HG03521 (cell line): ENCODE data around the gene ALDOC.

Experiments used
- ATAC-seq: cut with Tn5 transposase; IDR thresholded peaks from one replicate; pipeline ENCODE4 v1.9.1; 2021; ENCODE audit warnings: mild to moderate bottlenecking, moderate library complexity; ENCODE audit not compliant: unreplicated experiment

ALDOC gene

DNA sequence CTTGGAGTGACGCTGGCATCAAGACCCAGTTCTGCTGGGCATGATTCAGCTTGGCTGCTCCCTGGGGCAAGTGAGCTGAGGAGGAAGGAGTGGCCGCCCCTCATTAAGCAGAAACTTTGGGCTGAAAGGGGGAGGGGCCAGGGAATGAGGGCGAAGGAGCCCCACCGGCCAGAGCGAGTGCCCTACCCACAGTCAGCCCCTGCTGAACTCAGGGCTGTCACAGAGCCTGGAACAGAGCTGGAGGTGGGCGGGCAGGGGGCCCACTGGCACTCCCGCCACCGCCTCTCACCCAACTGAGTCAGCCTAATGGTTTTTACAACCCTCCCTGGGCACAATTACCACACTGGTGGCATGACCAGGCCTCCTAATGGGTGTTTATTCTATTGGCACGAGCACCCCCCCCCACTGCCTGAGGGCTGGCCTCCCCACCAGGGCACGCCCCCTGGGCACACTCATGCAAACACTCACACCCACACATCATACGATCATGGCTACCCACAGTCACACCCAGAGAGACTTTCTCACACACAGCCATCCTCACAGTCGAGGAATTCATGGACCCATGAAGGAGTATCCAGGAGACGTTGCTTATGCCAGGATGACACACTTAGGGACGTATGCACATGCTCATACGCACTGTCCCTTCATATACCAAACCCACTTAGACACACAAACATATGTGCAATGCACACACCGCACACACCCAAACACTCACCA, 43.4 kb downstream of the ALDOC start:
- ATAC-seq, result no peak

DNA sequence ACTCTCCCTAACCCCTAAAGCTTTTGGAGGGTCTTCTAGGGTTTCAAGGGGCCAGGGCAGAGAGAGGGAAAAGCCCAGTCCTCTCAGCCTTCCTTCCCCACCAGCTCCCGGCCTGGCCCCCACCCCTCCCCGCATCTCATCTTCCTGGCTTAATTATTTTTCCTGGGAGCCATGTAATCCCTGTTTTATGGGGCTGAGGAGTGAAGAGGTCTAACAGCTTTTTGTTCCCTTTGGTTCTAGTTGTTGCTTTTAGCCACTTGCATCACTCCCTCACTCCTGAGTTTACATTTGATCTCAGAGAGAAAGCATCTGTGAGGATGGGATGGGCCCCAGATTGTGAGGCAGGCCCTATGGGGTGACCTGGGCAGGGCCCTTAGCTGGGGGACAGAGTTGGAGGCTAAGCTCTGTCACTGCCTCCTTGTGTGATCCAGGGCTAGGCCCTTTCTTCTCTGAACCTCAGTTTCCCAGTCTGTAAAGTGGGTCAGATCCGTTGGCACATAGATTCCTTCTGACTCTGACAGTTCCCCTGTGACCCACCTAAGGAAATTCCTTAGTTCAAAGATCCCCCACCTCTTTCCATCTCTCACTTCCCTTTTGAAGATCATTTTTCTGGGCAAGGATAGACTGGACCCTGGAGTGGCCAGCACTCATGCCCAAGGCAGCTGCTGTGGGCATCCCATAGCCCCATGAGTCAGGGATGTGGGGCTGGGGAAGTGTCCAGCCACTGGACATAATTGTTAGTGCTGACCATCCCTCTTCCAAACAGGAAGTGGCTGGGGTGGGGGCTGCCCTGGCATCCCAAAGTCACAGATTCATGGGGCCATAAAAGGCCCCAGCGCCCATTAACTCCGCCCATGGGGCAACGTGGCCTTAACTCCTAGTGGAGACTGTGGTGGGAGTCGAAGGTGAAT, 44.4 kb downstream of the ALDOC start:
- ATAC-seq, result no peak

GRCh38 chr17:28530926-28531325, 45.8 kb downstream of the ALDOC start:
- no peak for ATAC-seq

DNA sequence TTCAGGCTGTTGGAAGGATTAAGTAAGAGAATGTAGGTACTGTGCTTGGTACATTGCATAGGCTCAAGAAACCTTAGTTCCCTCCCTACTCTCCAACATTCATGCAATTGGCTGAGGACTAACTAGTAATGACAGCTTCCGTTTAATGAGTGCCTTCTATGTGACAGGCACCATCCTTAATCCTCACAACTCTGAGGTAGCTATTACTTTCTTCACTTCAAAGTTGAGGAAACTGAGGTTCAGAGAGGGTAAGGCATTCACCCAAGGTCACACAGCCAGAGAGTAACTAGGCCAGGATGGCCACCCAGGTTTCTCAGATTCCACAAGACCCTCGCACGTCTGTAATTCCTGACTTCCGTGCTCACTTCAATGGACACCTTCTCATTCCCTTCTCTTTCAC, 46.4 kb downstream of the ALDOC start:
- ATAC-seq, result no peak

DNA sequence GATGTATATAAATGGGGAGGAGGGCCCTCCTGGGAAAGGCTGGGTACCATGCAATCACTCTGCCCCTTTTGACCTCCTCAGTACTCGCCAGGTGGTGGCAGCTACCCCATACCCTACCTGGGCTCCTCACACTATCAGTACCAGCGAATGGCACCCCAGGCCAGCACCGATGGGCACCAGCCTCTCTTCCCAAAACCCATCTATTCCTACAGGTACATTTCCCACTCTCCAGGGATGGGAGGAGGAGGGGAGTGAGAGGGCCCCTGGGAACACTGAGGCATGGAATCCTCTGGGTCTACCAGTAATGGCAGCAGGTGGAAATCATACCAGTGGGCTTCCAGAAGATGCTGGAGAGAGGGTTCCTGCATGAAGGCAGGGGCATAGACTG, 47.7 kb downstream of the ALDOC start:
- ATAC-seq, result no peak

- ATAC-seq, result no peak
Observed at GRCh38 chr17:28528327-28529012, 48.2 kb downstream of the ALDOC start.

- ATAC-seq, result no peak
Observed at GRCh38 chr17:28527859-28528258, 48.8 kb downstream of the ALDOC start.

- ATAC-seq, result no peak
Observed at GRCh38 chr17:28527181-28527681, 49.5 kb downstream of the ALDOC start.

- ATAC-seq, result no peak
Observed at GRCh38 chr17:28526381-28526780, 50.3 kb downstream of the ALDOC start.

DNA sequence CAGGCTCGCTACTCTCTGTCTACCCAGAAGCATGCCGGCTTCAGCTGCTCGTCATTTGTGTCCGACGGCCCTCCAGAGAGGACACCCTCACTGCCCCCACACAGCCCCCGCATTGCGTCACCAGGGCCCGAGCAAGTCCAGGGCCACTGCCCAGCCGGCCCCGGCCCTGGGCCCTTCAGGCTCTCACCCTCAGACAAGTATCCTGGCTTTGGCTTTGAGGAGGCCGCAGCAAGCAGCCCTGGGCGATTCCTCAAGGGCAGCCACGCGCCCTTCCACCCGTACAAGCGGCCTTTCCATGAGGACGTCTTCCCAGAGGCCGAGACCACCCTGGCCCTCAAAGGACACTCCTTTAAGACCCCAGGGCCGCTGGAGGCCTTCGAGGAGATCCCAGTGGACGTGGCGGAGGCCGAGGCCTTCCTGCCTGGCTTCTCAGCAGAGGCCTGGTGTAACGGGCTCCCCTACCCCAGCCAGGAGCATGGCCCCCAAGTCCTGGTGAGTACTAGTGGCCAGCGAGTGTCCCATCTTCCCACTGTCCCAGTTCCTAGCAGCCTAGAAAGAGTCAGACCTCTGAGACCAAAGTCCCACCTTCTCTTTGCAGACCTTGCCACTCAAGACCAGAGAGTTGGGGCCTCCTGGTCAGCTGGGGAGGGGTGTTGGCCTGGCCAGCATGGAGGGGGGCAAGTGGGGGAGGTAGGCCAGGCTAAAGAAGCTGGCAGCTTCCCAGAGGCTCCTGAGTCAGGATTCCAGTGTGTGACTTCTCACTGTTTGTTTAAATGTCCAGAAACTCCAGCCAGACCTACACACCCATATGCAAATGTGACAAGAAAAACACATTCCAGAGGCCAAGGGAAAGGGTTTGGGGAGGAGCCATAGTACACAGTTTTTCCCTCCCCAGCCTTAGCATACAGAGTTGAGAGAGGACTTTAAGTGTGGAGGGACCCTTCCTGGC, 51.9 kb downstream of the ALDOC start:
- ATAC-seq, result no peak

DNA sequence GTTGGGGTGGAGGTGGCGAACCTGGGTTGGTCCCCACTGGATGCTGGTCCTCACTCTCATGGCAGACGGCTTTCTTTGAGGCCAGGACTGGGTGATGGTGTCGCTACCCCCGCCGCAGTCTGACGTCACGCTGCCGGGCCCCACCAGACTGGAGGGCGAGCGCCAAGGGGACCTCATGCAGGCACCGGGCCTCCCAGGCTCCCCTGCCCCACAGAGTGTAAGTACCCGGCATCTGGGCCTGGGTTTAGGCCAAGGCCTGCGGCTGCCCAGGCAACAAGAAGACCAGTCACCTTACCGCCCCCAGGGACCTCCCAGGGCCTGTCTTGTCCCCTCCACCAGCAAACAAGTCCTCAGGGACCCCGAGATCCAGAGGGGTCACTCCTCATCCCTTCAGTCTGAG, 52.8 kb downstream of the ALDOC start:
- ATAC-seq, result no peak

DNA sequence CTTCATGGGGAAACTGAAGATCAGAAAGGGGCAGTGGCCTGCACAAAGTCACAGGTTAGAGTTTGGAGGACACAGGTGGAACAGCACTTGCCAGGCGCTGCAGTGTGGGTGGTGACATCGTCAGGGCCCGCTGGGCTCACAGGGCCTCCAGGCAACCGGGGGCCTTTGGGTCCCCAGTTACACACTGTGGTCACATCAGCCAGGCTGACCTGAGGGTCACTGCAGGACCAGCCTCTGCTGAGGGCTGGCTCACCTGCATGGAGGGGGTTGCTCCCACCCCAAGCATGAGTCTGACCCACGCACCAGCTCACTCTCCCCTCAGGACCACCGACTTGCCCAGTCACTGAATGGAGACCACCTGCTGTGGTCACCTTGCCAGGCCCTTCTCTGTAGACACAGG, 53.5 kb downstream of the ALDOC start:
- ATAC-seq, result no peak
